ENCODE measurements around the gene KRTAP10-11. TPM values are rescaled to one million over a fixed set of nuclear protein-coding genes. Genes with fewer than 3 reads are reported as not detected.

Gene KRTAP10-11
- total and polyA plus RNA-seq, 2 donors (not counting 1 experiment from before 2014, with no cell fraction given): not detected

- no peak overlapping the region for H3K4me3 ChIP-seq (replicated peaks in 1 of 4; ENCODE audit: control extremely low read depth in 1 of 4, insufficient read depth in 1 of 4, low read depth in 3 of 4, low read length in 4 of 4)
- H3K27ac ChIP-seq (ENCODE audit: insufficient read depth, low read length): no peak overlapping the region
- H3K79me2 ChIP-seq (ENCODE audit: control insufficient read depth, insufficient read depth, low read length): no peaks in the 10 kb centered on the region
- H3K9ac ChIP-seq (ENCODE audit: insufficient read depth, low read length): no peak overlapping the region
- H4K20me1 ChIP-seq (ENCODE audit: control insufficient read depth, extremely low read depth, insufficient read depth, low read length): no peaks in the 10 kb centered on the region
- H3K4me1 ChIP-seq (ENCODE audit: control insufficient read depth, extremely low read depth, insufficient read depth, low read length): no peaks in the 10 kb centered on the region
- no peak overlapping the region for H3K4me2 ChIP-seq (ENCODE audit: extremely low read depth, insufficient read depth, low read length)
- TF ChIP-seq EZH2 (IDR thresholded peaks at IDR 0.05; ENCODE audit: low read length, missing control alignments): no peak
- no peak for TF ChIP-seq CTCF (conservative IDR thresholded peaks at IDR 0.05 in 1 of 2, IDR thresholded peaks at IDR 0.05 in 1 of 2; ENCODE audit: low read depth in 1 of 2, low read length in 2 of 2)
- H3K27me3 ChIP-seq (ENCODE audit: control insufficient read depth, insufficient read depth, low read length): no peaks in the 10 kb centered on the region
- H3K9me3 ChIP-seq (ENCODE audit: control insufficient read depth, insufficient read depth, low read depth, low read length): no peaks in the 10 kb centered on the region
- H2AFZ ChIP-seq (ENCODE audit: low read length): no peak overlapping the region
- H3K36me3 ChIP-seq (ENCODE audit: control insufficient read depth, insufficient read depth, low read length): no peaks in the 10 kb centered on the region
- no peak for DNase-seq (ENCODE audit: low read depth in 2 of 2)
These were observed 6.9 kb upstream of the KRTAP10-11 start for GRCh38 chr21:44639331-44639655.

- Histone ChIP-seq H3K9me3 (ENCODE audit: control insufficient read depth, insufficient read depth, low read depth, low read length) (no peaks in the 10 kb centered on the region), H4K20me1 (ENCODE audit: control insufficient read depth, extremely low read depth, insufficient read depth, low read length) (no peaks in the 10 kb centered on the region), H2AFZ (ENCODE audit: low read length) (no peak overlapping the region), H3K9ac (ENCODE audit: insufficient read depth, low read length) (no peak overlapping the region), H3K36me3 (ENCODE audit: control insufficient read depth, insufficient read depth, low read length) (no peaks in the 10 kb centered on the region), H3K27ac (ENCODE audit: insufficient read depth, low read length) (no peak overlapping the region), H3K4me3 (replicated peaks in 1 of 4; ENCODE audit: control extremely low read depth in 1 of 4, insufficient read depth in 1 of 4, low read depth in 3 of 4, low read length in 4 of 4) (no peak overlapping the region), H3K4me1 (ENCODE audit: control insufficient read depth, extremely low read depth, insufficient read depth, low read length) (no peaks in the 10 kb centered on the region), H3K27me3 (ENCODE audit: control insufficient read depth, insufficient read depth, low read length) (no peaks in the 10 kb centered on the region), H3K79me2 (ENCODE audit: control insufficient read depth, insufficient read depth, low read length) (no peaks in the 10 kb centered on the region), H3K4me2 (ENCODE audit: extremely low read depth, insufficient read depth, low read length) (no peak overlapping the region)
- no peak for TF ChIP-seq CTCF (conservative IDR thresholded peaks at IDR 0.05 in 1 of 2, IDR thresholded peaks at IDR 0.05 in 1 of 2; ENCODE audit: low read depth in 1 of 2, low read length in 2 of 2)
- TF ChIP-seq EZH2 (IDR thresholded peaks at IDR 0.05; ENCODE audit: low read length, missing control alignments): no peak
- no peak for DNase-seq (ENCODE audit: low read depth in 2 of 2)
These were observed 5.5 kb upstream of the KRTAP10-11 start for GRCh38 chr21:44640761-44641160.

GRCh38 chr21:44643741-44644310, 2.4 kb upstream of the KRTAP10-11 start:
- H4K20me1 ChIP-seq (ENCODE audit: control insufficient read depth, extremely low read depth, insufficient read depth, low read length): no peaks in the 10 kb centered on the region
- no peak overlapping the region for H3K4me2 ChIP-seq (ENCODE audit: extremely low read depth, insufficient read depth, low read length)
- H3K36me3 ChIP-seq (ENCODE audit: control insufficient read depth, insufficient read depth, low read length): no peaks in the 10 kb centered on the region
- no peak overlapping the region for H2AFZ ChIP-seq (ENCODE audit: low read length)
- no peak overlapping the region for H3K9ac ChIP-seq (ENCODE audit: insufficient read depth, low read length)
- H3K4me3 ChIP-seq (replicated peaks in 1 of 4; ENCODE audit: control extremely low read depth in 1 of 4, insufficient read depth in 1 of 4, low read depth in 3 of 4, low read length in 4 of 4): no peak overlapping the region
- H3K79me2 ChIP-seq (ENCODE audit: control insufficient read depth, insufficient read depth, low read length): no peaks in the 10 kb centered on the region
- no peaks in the 10 kb centered on the region for H3K27me3 ChIP-seq (ENCODE audit: control insufficient read depth, insufficient read depth, low read length)
- no peaks in the 10 kb centered on the region for H3K4me1 ChIP-seq (ENCODE audit: control insufficient read depth, extremely low read depth, insufficient read depth, low read length)
- TF ChIP-seq EZH2 (IDR thresholded peaks at IDR 0.05; ENCODE audit: low read length, missing control alignments) (no peak), CTCF (conservative IDR thresholded peaks at IDR 0.05 in 1 of 2, IDR thresholded peaks at IDR 0.05 in 1 of 2; ENCODE audit: low read depth in 1 of 2, low read length in 2 of 2) (no peak)
- DNase-seq (ENCODE audit: low read depth in 2 of 2): no peak
- no peak overlapping the region for H3K27ac ChIP-seq (ENCODE audit: insufficient read depth, low read length)
- H3K9me3 ChIP-seq (ENCODE audit: control insufficient read depth, insufficient read depth, low read depth, low read length): no peaks in the 10 kb centered on the region

Data from fibroblast of lung (primary cell).